22Rv1 (cell line): ENCODE data around the gene GOPC.

Experiments
- ZFX ChIP-seq: fragments of 450-650 bp; IDR thresholded peaks from 2 replicates; pipeline ENCODE4 v1.6.1; 2017; ENCODE audit warnings: antibody characterized with exemption, borderline replicate concordance
- TF ChIP-seq, protein P1 (sequence below): fragments of 450-650 bp; IDR thresholded peaks from 2 replicates; pipeline ENCODE4 v1.5.1; 2017; ENCODE audit warnings: mild to moderate bottlenecking

DNA sequence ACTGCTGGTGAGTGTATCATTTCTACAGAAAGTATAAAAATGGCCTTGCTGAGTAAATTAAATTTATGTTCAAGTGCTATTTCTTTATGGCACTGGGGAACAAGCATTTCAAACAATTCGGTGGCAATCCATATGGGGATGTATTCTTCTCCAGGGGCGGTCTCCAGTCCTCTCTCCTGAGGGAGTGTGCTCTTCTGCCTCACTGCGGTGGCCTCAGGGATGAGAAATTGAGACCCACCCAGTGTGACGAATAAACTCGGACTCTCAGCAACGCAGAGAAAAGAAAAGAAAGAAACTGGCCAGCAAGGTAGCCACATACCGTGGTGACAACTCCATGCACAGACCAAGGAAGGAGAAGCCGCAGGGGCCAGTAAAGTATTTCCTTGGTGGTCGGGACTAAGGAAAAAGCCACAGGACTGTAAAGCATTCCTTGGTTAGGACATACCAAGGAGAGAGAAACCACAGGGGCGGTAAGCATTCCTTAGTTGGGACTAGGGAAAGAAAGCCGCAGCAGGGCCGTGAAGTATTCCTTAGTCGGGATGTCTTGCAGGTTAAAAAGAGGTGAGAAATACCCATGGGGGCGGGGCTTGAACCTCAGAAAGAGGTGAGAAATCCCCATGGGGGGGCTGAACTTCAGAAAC, 13.6 kb upstream of the GOPC start:
- TF ChIP-seq, protein P1, sequence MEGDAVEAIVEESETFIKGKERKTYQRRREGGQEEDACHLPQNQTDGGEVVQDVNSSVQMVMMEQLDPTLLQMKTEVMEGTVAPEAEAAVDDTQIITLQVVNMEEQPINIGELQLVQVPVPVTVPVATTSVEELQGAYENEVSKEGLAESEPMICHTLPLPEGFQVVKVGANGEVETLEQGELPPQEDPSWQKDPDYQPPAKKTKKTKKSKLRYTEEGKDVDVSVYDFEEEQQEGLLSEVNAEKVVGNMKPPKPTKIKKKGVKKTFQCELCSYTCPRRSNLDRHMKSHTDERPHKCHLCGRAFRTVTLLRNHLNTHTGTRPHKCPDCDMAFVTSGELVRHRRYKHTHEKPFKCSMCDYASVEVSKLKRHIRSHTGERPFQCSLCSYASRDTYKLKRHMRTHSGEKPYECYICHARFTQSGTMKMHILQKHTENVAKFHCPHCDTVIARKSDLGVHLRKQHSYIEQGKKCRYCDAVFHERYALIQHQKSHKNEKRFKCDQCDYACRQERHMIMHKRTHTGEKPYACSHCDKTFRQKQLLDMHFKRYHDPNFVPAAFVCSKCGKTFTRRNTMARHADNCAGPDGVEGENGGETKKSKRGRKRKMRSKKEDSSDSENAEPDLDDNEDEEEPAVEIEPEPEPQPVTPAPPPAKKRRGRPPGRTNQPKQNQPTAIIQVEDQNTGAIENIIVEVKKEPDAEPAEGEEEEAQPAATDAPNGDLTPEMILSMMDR, result no peak
- TF ChIP-seq ZFX, result no peak
